ENCODE results near the gene VBP1. TPM values are rescaled to one million over a fixed set of nuclear protein-coding genes. Genes with fewer than 3 reads are reported as not detected.

VBP1 gene
- total RNA-seq, 4 donors from 2014 or later = 31.8 to 57.2 (median 42.3) TPM

GRCh38 chrX:155211208-155211607 is 5.1 kb upstream of the VBP1 start:
- 57 to 74% methylated on average over 1 to 3 of the region's 3 CpGs for WGBS, 2 donors (ENCODE audit: low coverage in 1 of 2)
- Histone ChIP-seq H3K9me3 (no peaks in the 10 kb centered on the region), H3K36me3 (no peaks in the 10 kb centered on the region), H3K27ac (no peak overlapping the region), H3K4me1 (peaks cover 0 to 4% (median 0%) of the 10 kb centered on the region in 3 donors), H3K4me3 (no peak overlapping the region), H3K27me3 (no peaks in the 10 kb centered on the region)
- ATAC-seq = no peak
- no peak for TF ChIP-seq CTCF (IDR thresholded peaks at IDR 0.05)

DNA sequence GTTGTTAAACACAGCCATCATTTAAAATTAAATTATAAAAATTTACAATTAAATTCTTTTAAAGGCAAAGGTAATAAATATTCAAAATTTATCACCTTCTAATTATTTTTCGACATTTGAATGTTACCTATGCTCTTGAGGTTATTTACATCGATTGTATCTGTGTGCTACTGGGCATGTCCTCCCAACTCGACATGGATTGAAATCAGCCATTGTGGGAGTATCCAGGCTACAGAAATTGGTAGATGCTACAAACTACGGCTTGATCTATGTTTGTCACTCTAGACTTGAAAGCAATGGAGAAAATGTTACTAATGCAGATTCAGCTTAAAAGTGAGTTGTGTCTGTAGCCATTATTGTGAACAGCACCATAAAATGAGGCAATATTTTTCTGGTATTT is 2.5 kb upstream of the VBP1 start:
- Histone ChIP-seq H3K27ac (no peak overlapping the region), H3K36me3 (no peaks in the 10 kb centered on the region), H3K27me3 (no peaks in the 10 kb centered on the region), H3K4me3 (no peak overlapping the region), H3K4me1 (peaks cover 0 to 22% (median 3%) of the 10 kb centered on the region in 3 donors), H3K9me3 (no peaks in the 10 kb centered on the region)
- WGBS, 2 donors (ENCODE audit: low coverage in 1 of 2) = 81 to 95% methylated on average over 4 of the region's 4 CpGs
- TF ChIP-seq POLR2AphosphoS5 (IDR thresholded peaks at IDR 0.05) = no peak
- no peak for TF ChIP-seq CTCF (IDR thresholded peaks at IDR 0.05)
- TF ChIP-seq EP300 (IDR thresholded peaks at IDR 0.05) = no peak
- TF ChIP-seq POLR2A (IDR thresholded peaks at IDR 0.05) = no peak
- no peak for ATAC-seq

DNA sequence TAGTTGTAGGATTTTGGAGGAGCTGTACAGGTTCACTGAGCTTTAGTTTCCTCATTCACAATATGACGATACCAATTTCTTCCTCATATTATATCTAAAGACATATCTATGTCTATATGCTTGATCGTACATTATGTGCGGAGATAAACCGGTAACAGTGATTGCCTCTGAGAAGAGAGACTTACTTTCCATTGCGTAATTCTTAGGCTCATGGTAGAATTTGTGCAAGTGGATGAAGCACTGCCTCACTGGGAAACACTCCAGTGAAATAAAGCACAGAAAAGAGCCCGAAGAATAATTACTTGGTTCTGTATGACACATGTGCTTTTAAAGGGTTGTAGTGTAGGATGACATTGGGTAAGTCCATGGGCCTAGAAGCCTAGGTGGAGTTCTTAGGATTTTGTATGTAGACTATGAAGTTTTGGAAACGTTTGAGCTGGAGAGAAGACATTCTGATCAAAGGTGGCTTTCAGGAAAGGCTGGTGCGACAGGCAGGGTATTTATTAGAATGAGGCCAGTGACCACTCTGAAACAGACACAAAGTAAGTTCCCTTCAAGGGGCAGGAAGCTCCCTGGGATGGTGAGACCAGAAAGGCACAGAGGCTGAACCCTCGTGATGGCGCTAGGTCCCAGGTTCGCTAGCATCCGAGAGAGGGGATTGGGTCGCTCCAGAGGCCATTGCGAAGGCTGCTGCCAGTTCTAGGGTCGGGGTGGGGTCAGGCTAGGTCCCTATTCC is 649 bp upstream of the VBP1 start:
- Histone ChIP-seq H3K27me3 (no peaks in the 10 kb centered on the region), H3K4me3 (peak overlapping the region; percentile 79 to 92), H3K36me3 (peaks cover 0 to 3% of the 10 kb centered on the region in 2 donors), H3K4me1 (peaks cover 0 to 25% (median 3%) of the 10 kb centered on the region in 3 donors), H3K9me3 (no peaks in the 10 kb centered on the region), H3K27ac (peak overlapping the region; percentile 87 to 92 (median 90))
- peak; percentile 18 for ATAC-seq
- WGBS, 2 donors (ENCODE audit: low coverage in 1 of 2) = 0 to 48% methylated on average over 1 to 14 of the region's 15 CpGs
- no peak for TF ChIP-seq EP300 (IDR thresholded peaks at IDR 0.05)
- no peak for TF ChIP-seq CTCF (IDR thresholded peaks at IDR 0.05)
- TF ChIP-seq POLR2AphosphoS5 (IDR thresholded peaks at IDR 0.05) = no peak
- TF ChIP-seq POLR2A (IDR thresholded peaks at IDR 0.05) = no peak

- ATAC-seq = no peak
- Histone ChIP-seq H3K4me1 (peaks cover 0 to 25% (median 3%) of the 10 kb centered on the region in 3 donors), H3K27me3 (no peaks in the 10 kb centered on the region), H3K9me3 (no peaks in the 10 kb centered on the region), H3K27ac (peak overlapping the region; percentile 87 to 92 (median 90)), H3K36me3 (peaks cover 0 to 17% of the 10 kb centered on the region in 2 donors), H3K4me3 (peak overlapping the region; percentile 79 to 92)
- TF ChIP-seq POLR2AphosphoS5 (IDR thresholded peaks at IDR 0.05) (no peak), CTCF (IDR thresholded peaks at IDR 0.05) (no peak), EP300 (IDR thresholded peaks at IDR 0.05) (no peak)
- WGBS, 2 donors (ENCODE audit: low coverage in 1 of 2) = 0 to 23% methylated on average over 8 to 9 of the region's 11 CpGs
Measured at GRCh38 chrX:155216940-155217440, 730 bp downstream of the VBP1 start.

DNA sequence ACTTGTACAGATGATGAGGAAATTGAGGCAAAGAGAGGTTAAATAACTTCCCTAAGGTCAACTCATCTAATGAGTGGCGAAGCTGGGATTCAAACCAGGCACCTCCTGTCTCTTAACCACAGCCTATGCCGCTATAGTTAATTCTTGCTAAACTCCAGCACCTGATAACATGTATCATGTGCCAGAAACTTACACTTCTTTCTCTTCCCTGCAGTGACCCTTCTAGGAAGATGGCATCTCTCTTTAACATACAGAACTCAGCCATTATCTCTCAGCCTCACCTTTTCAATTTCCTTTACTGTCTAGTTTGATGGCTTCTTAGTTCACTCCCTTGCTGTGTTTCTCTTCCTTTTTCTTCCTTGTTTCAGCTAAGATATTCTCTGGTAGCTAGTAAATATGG is 2.5 kb downstream of the VBP1 start:
- ATAC-seq = no peak
- Histone ChIP-seq H3K9me3 (no peaks in the 10 kb centered on the region), H3K27ac (no peak overlapping the region), H3K4me1 (peaks cover 0 to 25% (median 3%) of the 10 kb centered on the region in 3 donors), H3K36me3 (peaks cover 0 to 23% of the 10 kb centered on the region in 2 donors), H3K4me3 (no peak overlapping the region), H3K27me3 (no peaks in the 10 kb centered on the region)
- TF ChIP-seq POLR2A (IDR thresholded peaks at IDR 0.05) (no peak), EP300 (IDR thresholded peaks at IDR 0.05) (no peak), POLR2AphosphoS5 (IDR thresholded peaks at IDR 0.05) (no peak), CTCF (IDR thresholded peaks at IDR 0.05) (no peak)
- WGBS, 2 donors (ENCODE audit: low coverage in 1 of 2) = 64 to 100% methylated on average over 1 to 2 of the region's 2 CpGs

Measured in gastroesophageal sphincter (tissue), 4 donors.